Sigmoid colon (tissue), 7 donors: ENCODE measurements around the gene OR1D5. TPM values are rescaled to one million over a fixed set of nuclear protein-coding genes. Genes with fewer than 3 reads are reported as not detected.
A peak's percentile ranks its signal among the peaks of the same experiment; 100 is the strongest.
"Not testable (repeated sequence)": the region's sequence is repeated elsewhere in the genome, so short reads cannot be mapped to it uniquely, and the experiment has no call there.

Source experiments
- DNase-seq: peaks from one replicate; pipeline ENCODE4 v3.0.0-alpha.2; 2019
- H3K27ac ChIP-seq, 4 donors: fragments of 200-600 bp; sonication (generic); one replicate each; pipeline ENCODE4 v1.5.1; 2016 to 2019; ENCODE audit warnings: mild to moderate bottlenecking in 1 of 4
- H3K27me3 ChIP-seq, 3 donors: fragments of 200-600 bp; sonication (generic); one replicate each; pipeline ENCODE4 v1.5.1; 2019; ENCODE audit warnings: mild to moderate bottlenecking in 1 of 3
- H3K36me3 ChIP-seq, 4 donors: fragments of 200-600 bp; sonication (generic); one replicate each; pipeline ENCODE4 v1.5.1; 2016 to 2019
- H3K4me1 ChIP-seq, 4 donors: fragments of 200-600 bp; sonication (generic); one replicate each; pipeline ENCODE4 v1.5.1; 2017 to 2019
- H3K4me3 ChIP-seq, 4 donors: fragments of 200-600 bp; sonication (generic); one replicate each; pipeline ENCODE4 v1.5.1; 2017 to 2019; ENCODE audit warnings: mild to moderate bottlenecking in 2 of 4, moderate library complexity in 1 of 4
- H3K9me3 ChIP-seq, 4 donors: fragments of 200-600 bp in 3 of 4; sonication (generic) in 3 of 4; one replicate each; pipeline versions ENCODE4 v1.5.1 to v1.6.1; 2013 to 2019
- EP300 ChIP-seq, 4 donors: sonication (generic); formaldehyde crosslinking; IDR thresholded peaks; one replicate each; pipeline ENCODE4 v1.6.1; 2017; ENCODE audit warnings: antibody characterized with exemption in 4 of 4
- POLR2A ChIP-seq, 2 donors: fragments of 450-650 bp; IDR thresholded peaks; one replicate each; pipeline ENCODE4 v1.6.1; 2016; ENCODE audit warnings: antibody characterized with exemption in 2 of 2, mild to moderate bottlenecking in 2 of 2, moderate library complexity in 2 of 2
- POLR2AphosphoS5 ChIP-seq, 4 donors: sonication (generic); formaldehyde crosslinking; IDR thresholded peaks; one replicate each; pipeline ENCODE4 v1.6.1; 2017; ENCODE audit warnings: antibody characterized with exemption in 4 of 4
- WGBS, 2 donors: extraction: QIAGEN DNeasy Blood & Tissue Kit; methylation state at CpG; one replicate each; pipeline ENCODE4 v1.1.7; 2013; 5-methylcytosine and 5-hydroxymethylcytosine counted together
- intact Hi-C: fragments of 100-400 bp; cut with DNase I; formaldehyde crosslinking; loops from one replicate; pipeline ENCODE4 v1.15.1; 2023
- polyA plus RNA-seq, 3 donors: library from polyadenylated mRNA; stranded (reverse); fragments of 200-250 nt; gene quantifications; one replicate each; pipeline ENCODE4 v1.2.3, GENCODE V29; 2013
- total RNA-seq, 4 donors: library from RNA; depleted of rRNA; stranded (reverse); fragments of >200 nt; gene quantifications; one replicate each; pipeline ENCODE4 v1.1.0, GENCODE V29; 2016
- TF ChIP-seq, protein P1 (sequence below), 4 experiments: fragments of 450-650 bp in 3 of 4; fragments of 200-600 bp in 1 of 4; IDR thresholded peaks; one replicate each; pipeline ENCODE4 v1.5.1; 2016 to 2019; ENCODE audit warnings: antibody characterized with exemption in 4 of 4, mild to moderate bottlenecking in 3 of 4, moderate library complexity in 2 of 4
- donor health status: healthy with polysubstance abuse.
- donor health status: Bipolar disorder and iron deficiency.
- donor health status: healthy.

OR1D5 gene, protein sequence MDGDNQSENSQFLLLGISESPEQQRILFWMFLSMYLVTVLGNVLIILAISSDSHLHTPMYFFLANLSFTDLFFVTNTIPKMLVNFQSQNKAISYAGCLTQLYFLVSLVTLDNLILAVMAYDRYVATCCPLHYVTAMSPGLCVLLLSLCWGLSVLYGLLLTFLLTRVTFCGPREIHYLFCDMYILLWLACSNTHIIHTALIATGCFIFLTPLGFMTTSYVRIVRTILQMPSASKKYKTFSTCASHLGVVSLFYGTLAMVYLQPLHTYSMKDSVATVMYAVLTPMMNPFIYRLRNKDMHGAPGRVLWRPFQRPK
- total RNA-seq, result not detected
- polyA plus RNA-seq, result not detected

DNA sequence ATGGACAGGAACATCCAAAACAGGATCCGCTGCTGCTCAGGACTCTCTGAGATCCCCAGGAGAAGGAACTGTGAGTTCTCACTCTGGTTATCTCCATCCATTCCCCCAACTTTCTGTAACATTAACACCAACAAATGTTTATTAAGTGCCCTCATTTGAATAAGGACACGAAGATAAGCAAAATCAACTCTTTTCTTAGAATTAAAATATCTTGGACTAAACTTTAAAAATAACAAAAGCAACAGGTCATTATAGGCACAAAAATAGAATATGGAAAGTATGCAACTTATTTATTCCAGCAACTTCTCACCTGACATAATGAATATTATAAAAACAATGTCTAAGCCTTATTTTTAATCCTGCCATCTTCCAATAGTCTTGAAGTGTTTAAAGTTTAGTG is at the start of gene OR1D5:
Gene OR1D5 (minus strand): TSS at position 101 of the 400 bp plus-strand sequence. CDS start 0 bp downstream, at position 101.
- H3K36me3 ChIP-seq, intact Hi-C loops: not testable (repeated sequence)

DNA sequence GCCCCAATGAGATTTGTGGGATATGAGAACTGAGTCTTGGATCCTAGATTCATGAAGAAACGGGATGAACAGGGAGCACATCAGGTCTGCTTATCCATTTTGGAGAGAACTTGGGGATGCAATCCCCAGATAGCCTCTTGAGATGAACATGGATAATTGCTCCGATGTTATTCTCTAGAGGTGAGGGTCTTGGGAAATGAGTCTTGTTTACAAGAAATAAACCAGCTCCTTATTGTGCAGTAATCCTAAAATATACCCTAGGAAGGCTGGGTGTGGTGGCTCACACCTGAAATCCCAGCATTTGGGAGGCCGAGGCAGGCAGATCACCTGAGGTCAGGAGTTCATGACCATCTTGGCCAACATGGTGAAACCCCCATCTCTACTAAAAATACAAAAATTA is 40.9 kb upstream of the OR1D5 start, which contains the start of gene OR1D2:
Gene OR1D2 (minus strand): TSS at position 101 of the 400 bp plus-strand sequence. CDS start 11,426 bp downstream, outside the sequence.
- Histone ChIP-seq H3K4me1 (no peaks in the 10 kb centered on the region), H3K27ac (no peak within 1 kb of the TSS), H3K9me3 (peaks cover 0 to 4% (median 4%) of the 10 kb centered on the region in 4 donors), H3K4me3 (no peak within 1 kb of the TSS), H3K36me3 (no peaks in the 10 kb centered on the region), H3K27me3 (no peaks in the 10 kb centered on the region)
- intact Hi-C loops, result no loop called here
- 73 to 74% methylated on average over 3 of the region's 3 CpGs for WGBS, 2 donors
- DNase-seq, result no peak
- TF ChIP-seq POLR2AphosphoS5 (IDR thresholded peaks at IDR 0.05), result no peak
- TF ChIP-seq, protein P1, sequence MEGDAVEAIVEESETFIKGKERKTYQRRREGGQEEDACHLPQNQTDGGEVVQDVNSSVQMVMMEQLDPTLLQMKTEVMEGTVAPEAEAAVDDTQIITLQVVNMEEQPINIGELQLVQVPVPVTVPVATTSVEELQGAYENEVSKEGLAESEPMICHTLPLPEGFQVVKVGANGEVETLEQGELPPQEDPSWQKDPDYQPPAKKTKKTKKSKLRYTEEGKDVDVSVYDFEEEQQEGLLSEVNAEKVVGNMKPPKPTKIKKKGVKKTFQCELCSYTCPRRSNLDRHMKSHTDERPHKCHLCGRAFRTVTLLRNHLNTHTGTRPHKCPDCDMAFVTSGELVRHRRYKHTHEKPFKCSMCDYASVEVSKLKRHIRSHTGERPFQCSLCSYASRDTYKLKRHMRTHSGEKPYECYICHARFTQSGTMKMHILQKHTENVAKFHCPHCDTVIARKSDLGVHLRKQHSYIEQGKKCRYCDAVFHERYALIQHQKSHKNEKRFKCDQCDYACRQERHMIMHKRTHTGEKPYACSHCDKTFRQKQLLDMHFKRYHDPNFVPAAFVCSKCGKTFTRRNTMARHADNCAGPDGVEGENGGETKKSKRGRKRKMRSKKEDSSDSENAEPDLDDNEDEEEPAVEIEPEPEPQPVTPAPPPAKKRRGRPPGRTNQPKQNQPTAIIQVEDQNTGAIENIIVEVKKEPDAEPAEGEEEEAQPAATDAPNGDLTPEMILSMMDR (IDR thresholded peaks at IDR 0.05), result no peak
- no peak for TF ChIP-seq EP300 (IDR thresholded peaks at IDR 0.05)
- no peak for TF ChIP-seq POLR2A (IDR thresholded peaks at IDR 0.05)

More for the DNA sequence above, at the start of gene OR1D5:
- not testable (repeated sequence) for DNase-seq, H3K27me3 ChIP-seq, H3K4me3 ChIP-seq, H3K4me1 ChIP-seq, H3K27ac ChIP-seq, H3K9me3 ChIP-seq
- WGBS, 2 donors, result 90 to 100% methylated on average over 1 to 2 of the region's 2 CpGs

DNA sequence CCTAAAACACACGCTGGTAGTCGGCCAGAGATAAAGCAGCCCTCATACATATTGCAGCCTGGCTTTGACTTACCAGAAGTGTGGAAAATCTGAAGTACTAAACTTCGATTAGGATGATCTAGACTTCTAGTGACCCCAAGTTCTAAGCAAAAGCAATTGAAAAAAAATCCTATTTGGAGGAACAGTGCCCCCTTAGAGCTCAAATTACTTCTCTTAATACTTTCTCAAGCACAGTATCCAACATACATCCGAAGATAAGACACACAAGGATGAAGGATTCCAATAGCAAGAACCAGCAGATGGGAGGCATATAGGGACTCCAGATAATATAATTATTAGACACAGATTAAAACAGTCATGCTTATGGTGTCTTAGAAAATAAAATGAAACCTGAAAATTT is 10.4 kb upstream of the OR1D5 start:
- H3K4me1 ChIP-seq, intact Hi-C loops, H3K9me3 ChIP-seq, H3K36me3 ChIP-seq, DNase-seq, H3K4me3 ChIP-seq, H3K27ac ChIP-seq, H3K27me3 ChIP-seq: not testable (repeated sequence)
- 70 to 84% methylated on average over 4 of the region's 4 CpGs for WGBS, 2 donors

DNA sequence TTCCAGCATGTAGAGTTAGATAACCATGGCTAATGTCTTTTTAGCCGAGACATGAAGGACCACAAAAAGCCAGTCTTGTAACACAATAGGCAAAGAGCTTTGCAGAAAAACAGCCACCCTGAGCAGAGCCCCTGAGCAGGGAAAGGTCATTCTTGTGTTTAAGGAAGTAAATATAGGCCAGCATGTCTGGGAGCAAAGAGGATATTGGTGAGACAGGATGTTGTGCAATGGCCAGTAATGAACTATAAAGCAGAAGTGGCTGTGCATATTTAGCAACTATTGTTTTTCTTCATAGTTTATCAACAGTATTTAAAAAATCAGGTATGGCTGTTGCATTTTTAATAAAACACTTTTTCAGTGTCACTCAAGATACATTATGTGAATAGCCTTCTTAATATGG is 1.8 kb upstream of the OR1D5 start:
- H3K4me3 ChIP-seq, intact Hi-C loops, H3K27ac ChIP-seq, H3K36me3 ChIP-seq, H3K9me3 ChIP-seq, H3K4me1 ChIP-seq, H3K27me3 ChIP-seq, DNase-seq: not testable (repeated sequence)
- WGBS, 2 donors, result no CpG with 5 or more reads among the region's 1 CpG

DNA sequence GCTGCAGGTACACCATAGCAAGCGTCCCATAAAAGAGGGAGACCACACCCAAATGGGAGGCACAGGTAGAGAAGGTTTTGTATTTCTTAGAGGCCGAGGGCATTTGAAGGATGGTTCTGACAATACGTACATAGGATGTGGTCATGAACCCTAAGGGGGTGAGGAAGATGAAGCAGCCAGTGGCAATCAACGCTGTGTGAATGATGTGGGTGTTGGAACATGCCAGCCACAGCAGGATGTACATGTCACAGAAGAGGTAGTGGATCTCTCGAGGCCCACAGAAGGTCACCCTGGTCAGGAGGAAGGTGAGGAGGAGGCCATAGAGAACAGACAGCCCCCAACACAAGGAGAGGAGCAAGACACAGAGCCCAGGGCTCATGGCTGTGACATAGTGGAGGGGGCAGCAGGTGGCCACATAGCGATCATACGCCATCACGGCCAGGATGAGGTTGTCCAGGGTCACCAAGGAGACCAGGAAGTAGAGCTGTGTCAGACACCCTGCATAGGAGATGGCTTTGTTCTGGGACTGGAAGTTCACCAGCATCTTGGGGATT is 506 bp downstream of the OR1D5 start:
- H3K4me1 ChIP-seq, H3K4me3 ChIP-seq, H3K27me3 ChIP-seq, intact Hi-C loops, DNase-seq, H3K36me3 ChIP-seq, H3K27ac ChIP-seq, H3K9me3 ChIP-seq: not testable (repeated sequence)
- 79 to 80% methylated on average over 8 of the region's 8 CpGs for WGBS, 2 donors

DNA sequence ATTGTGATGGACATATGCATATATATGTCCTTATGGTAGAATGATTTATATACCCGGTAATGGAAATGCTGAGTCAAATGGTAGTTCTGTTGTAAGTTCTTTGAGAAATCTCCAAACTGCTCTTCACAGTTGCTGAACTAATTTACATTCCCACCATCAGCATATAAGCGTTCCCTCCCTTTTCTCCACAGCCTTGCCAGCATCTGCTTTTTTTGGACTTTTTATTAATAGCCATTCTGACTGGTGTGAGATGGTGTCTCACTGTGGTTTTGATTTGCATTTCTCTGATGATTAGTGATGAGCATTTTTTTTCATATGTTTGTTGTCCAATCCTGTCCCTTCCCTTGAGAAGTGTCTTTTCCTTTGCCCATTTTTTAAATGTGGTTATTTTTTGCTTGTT is 8.5 kb downstream of the OR1D5 start:
- H3K27ac ChIP-seq, H3K27me3 ChIP-seq, H3K9me3 ChIP-seq, intact Hi-C loops, DNase-seq, H3K4me3 ChIP-seq, H3K4me1 ChIP-seq, H3K36me3 ChIP-seq: not testable (repeated sequence)
- WGBS, 2 donors, result 84 to 96% methylated on average over 1 of the region's 2 CpGs

DNA sequence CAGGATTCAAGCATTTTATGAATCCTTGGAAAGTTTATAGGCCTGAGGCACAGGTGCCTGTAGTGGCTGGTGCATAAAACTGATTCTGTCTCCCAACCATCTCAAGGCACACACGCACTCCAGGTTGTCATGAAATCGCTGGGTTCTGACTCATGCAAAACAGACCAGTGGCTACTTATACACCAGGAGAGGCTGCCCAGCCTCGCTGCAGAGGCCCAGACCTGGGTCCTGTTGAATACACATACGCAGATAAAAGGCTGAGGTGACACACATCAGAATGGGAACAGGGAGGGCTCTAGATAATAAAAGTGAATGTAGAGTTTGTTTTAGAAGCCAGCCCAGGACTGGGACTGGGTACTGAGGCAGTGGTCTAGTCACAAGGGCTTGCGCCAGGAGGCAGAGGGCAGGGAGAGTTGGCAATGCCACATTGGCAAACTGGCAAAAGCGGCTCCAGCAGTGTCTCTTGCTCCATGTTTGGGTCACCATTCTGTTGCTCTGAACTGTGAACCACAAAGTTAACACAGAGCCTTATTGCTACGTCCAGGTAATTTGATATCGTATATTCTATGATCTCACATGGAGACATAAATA is 13.6 kb downstream of the OR1D5 start:
- intact Hi-C loops, result loop anchor here (5.0 to 10.0 kb wide), 2 partner anchors 588 to 615 kb away; partner anchors contain the start of genes CTNS, EMC6, SHPK and TAX1BP3
- H3K4me1 ChIP-seq, result peaks cover 0 to 12% (median 8%) of the 10 kb centered on the region in 4 donors
- peak overlapping the region in 3 of 4 donors; percentile 75 to 80 (median 76) for H3K4me3 ChIP-seq
- no peak overlapping the region for H3K27ac ChIP-seq
- WGBS, 2 donors, result 92 to 93% methylated on average over 8 of the region's 8 CpGs
- H3K9me3 ChIP-seq, result no peaks in the 10 kb centered on the region
- H3K27me3 ChIP-seq, result no peaks in the 10 kb centered on the region
- TF ChIP-seq EP300 (IDR thresholded peaks at IDR 0.05) (no peak), POLR2AphosphoS5 (IDR thresholded peaks at IDR 0.05) (no peak), POLR2A (IDR thresholded peaks at IDR 0.05) (no peak)
- TF ChIP-seq, protein P1 (IDR thresholded peaks at IDR 0.05), result no peak
- DNase-seq, result no peak
- no peaks in the 10 kb centered on the region for H3K36me3 ChIP-seq
